Measurements from ENCODE around the gene CLIC3. TPM values are rescaled to one million over a fixed set of nuclear protein-coding genes. Genes with fewer than 3 reads are reported as not detected.
A peak's percentile ranks its signal among the peaks of the same experiment; 100 is the strongest.

The CLIC3 gene
- total RNA-seq, 1 donor = 2.5 TPM

- Histone ChIP-seq H3K27me3 (ENCODE audit: insufficient read depth, low read length) (no peaks in the 10 kb centered on the region), H3K79me2 (ENCODE audit: insufficient read depth, low read length) (peaks cover 10% of the 10 kb centered on the region), H3K27ac (ENCODE audit: low read depth, low read length) (no peak overlapping the region), H3K36me3 (ENCODE audit: insufficient read depth, low read length) (no peaks in the 10 kb centered on the region), H4K20me1 (ENCODE audit: insufficient read depth, low read length) (peaks cover 4% of the 10 kb centered on the region), H3K4me2 (ENCODE audit: insufficient read depth, low read length) (no peak overlapping the region), H3K4me1 (ENCODE audit: insufficient read depth, low read length) (peaks cover 16% of the 10 kb centered on the region), H3K9me3 (ENCODE audit: low read depth, low read length) (no peaks in the 10 kb centered on the region), H2AFZ (ENCODE audit: low read length) (no peak overlapping the region), H3K4me3 (ENCODE audit: insufficient read depth, low read length) (no peak overlapping the region)
- peak; percentile 53 for TF ChIP-seq CTCF (IDR thresholded peaks at IDR 0.05; ENCODE audit: extremely low read depth, low read depth, low read length)
- peak; percentile 96 for DNase-seq (ENCODE audit: insufficient read length, low spot score, missing footprints)
These were observed 48.3 kb downstream of the CLIC3 start for GRCh38 chr9:136947955-136948510.

- Histone ChIP-seq H3K27me3 (ENCODE audit: insufficient read depth, low read length) (no peaks in the 10 kb centered on the region), H3K9me3 (ENCODE audit: low read depth, low read length) (no peaks in the 10 kb centered on the region), H3K27ac (ENCODE audit: low read depth, low read length) (no peak overlapping the region), H4K20me1 (ENCODE audit: insufficient read depth, low read length) (peaks cover 8% of the 10 kb centered on the region), H2AFZ (ENCODE audit: low read length) (no peak overlapping the region), H3K4me1 (ENCODE audit: insufficient read depth, low read length) (peaks cover 16% of the 10 kb centered on the region), H3K36me3 (ENCODE audit: insufficient read depth, low read length) (peaks cover 7% of the 10 kb centered on the region), H3K79me2 (ENCODE audit: insufficient read depth, low read length) (peaks cover 18% of the 10 kb centered on the region), H3K4me2 (ENCODE audit: insufficient read depth, low read length) (no peak overlapping the region), H3K4me3 (ENCODE audit: insufficient read depth, low read length) (no peak overlapping the region)
- no peak for TF ChIP-seq CTCF (IDR thresholded peaks at IDR 0.05; ENCODE audit: extremely low read depth, low read depth, low read length)
- DNase-seq (ENCODE audit: insufficient read length, low spot score, missing footprints) = peak; percentile 86
These were observed 49.1 kb downstream of the CLIC3 start for GRCh38 chr9:136947028-136947891.

GRCh38 chr9:136946228-136947027, 49.9 kb downstream of the CLIC3 start:
- H3K79me2 ChIP-seq (ENCODE audit: insufficient read depth, low read length) = peaks cover 26% of the 10 kb centered on the region
- no peak overlapping the region for H3K27ac ChIP-seq (ENCODE audit: low read depth, low read length)
- TF ChIP-seq CTCF (IDR thresholded peaks at IDR 0.05; ENCODE audit: extremely low read depth, low read depth, low read length) = no peak
- H3K4me2 ChIP-seq (ENCODE audit: insufficient read depth, low read length) = no peak overlapping the region
- H3K9me3 ChIP-seq (ENCODE audit: low read depth, low read length) = no peaks in the 10 kb centered on the region
- H2AFZ ChIP-seq (ENCODE audit: low read length) = no peak overlapping the region
- no peaks in the 10 kb centered on the region for H3K27me3 ChIP-seq (ENCODE audit: insufficient read depth, low read length)
- peaks cover 16% of the 10 kb centered on the region for H3K4me1 ChIP-seq (ENCODE audit: insufficient read depth, low read length)
- H4K20me1 ChIP-seq (ENCODE audit: insufficient read depth, low read length) = peaks cover 8% of the 10 kb centered on the region
- no peak overlapping the region for H3K4me3 ChIP-seq (ENCODE audit: insufficient read depth, low read length)
- peaks cover 16% of the 10 kb centered on the region for H3K36me3 ChIP-seq (ENCODE audit: insufficient read depth, low read length)
- peak; percentile 72 for DNase-seq (ENCODE audit: insufficient read length, low spot score, missing footprints)
